Measurements from ENCODE around the gene PIGR. TPM values are rescaled to one million over a fixed set of nuclear protein-coding genes. Genes with fewer than 3 reads are reported as not detected.

PIGR gene
- polyA plus RNA-seq, 1 donor from 2014 or later = not detected

- H3K4me3 ChIP-seq (ENCODE audit: low read length) = peak overlapping the region; percentile 79
- H4K20me1 ChIP-seq (ENCODE audit: insufficient read depth) = no peaks in the 10 kb centered on the region
- no peaks in the 10 kb centered on the region for H3F3A ChIP-seq (ENCODE audit: insufficient read depth, low read length, poor library complexity, severe bottlenecking)
- no peaks in the 10 kb centered on the region for H3K36me3 ChIP-seq (ENCODE audit: insufficient read depth, low read length)
- TF ChIP-seq RAD21 (conservative IDR thresholded peaks at IDR 0.05) = no peak
- TF ChIP-seq EZH2 (IDR thresholded peaks at IDR 0.05; ENCODE audit: borderline replicate concordance, insufficient read depth, low read length, poor library complexity, severe bottlenecking) = no peak
- no peak for TF ChIP-seq MXI1 (conservative IDR thresholded peaks at IDR 0.05; ENCODE audit: poor library complexity, severe bottlenecking)
- no peak for TF ChIP-seq EP300 (conservative IDR thresholded peaks at IDR 0.05; ENCODE audit: poor library complexity, severe bottlenecking)
- TF ChIP-seq POLR2AphosphoS5 (IDR thresholded peaks at IDR 0.05) = peak; percentile 19
- peak; percentile 15 for TF ChIP-seq SMC3 (conservative IDR thresholded peaks at IDR 0.05; ENCODE audit: poor library complexity)
- TF ChIP-seq REST (IDR thresholded peaks at IDR 0.05; ENCODE audit: borderline replicate concordance) = peak; percentile 11
- TF ChIP-seq TAF1 (IDR thresholded peaks at IDR 0.05; ENCODE audit: low read depth) = no peak
- peak; percentile 18 for TF ChIP-seq CTCF (IDR thresholded peaks at IDR 0.05; ENCODE audit: poor library complexity, severe bottlenecking)
- H3K27ac ChIP-seq (ENCODE audit: low read length) = no peak overlapping the region
- H3K27me3 ChIP-seq (ENCODE audit: insufficient read depth, low read depth, low read length) = peaks cover 39% of the 10 kb centered on the region
- no peaks in the 10 kb centered on the region for H3K79me2 ChIP-seq (replicated peaks; ENCODE audit: insufficient read depth, low read length)
- no peaks in the 10 kb centered on the region for H3K9me3 ChIP-seq (ENCODE audit: low read length)
- H3K4me2 ChIP-seq (ENCODE audit: low read length) = peak overlapping the region; percentile 60
- no peaks in the 10 kb centered on the region for H3K9me2 ChIP-seq (ENCODE audit: insufficient read depth, low read length)
- peak overlapping the region; percentile 24 for H3K9ac ChIP-seq (ENCODE audit: low read length)
- H2AFZ ChIP-seq (ENCODE audit: low read depth, low read length) = no peak overlapping the region
Measured at GRCh38 chr1:206909161-206909882, 36.9 kb downstream of the PIGR start.

- H3K4me3 ChIP-seq (ENCODE audit: low read length) = no peak overlapping the region
- H3K79me2 ChIP-seq (replicated peaks; ENCODE audit: insufficient read depth, low read length) = no peaks in the 10 kb centered on the region
- H3F3A ChIP-seq (ENCODE audit: insufficient read depth, low read length, poor library complexity, severe bottlenecking) = no peaks in the 10 kb centered on the region
- no peak overlapping the region for H3K9ac ChIP-seq (ENCODE audit: low read length)
- no peak for TF ChIP-seq SMC3 (conservative IDR thresholded peaks at IDR 0.05; ENCODE audit: poor library complexity)
- no peak for TF ChIP-seq MXI1 (conservative IDR thresholded peaks at IDR 0.05; ENCODE audit: poor library complexity, severe bottlenecking)
- no peak for TF ChIP-seq CTCF (IDR thresholded peaks at IDR 0.05; ENCODE audit: poor library complexity, severe bottlenecking)
- TF ChIP-seq RAD21 (conservative IDR thresholded peaks at IDR 0.05) = no peak
- TF ChIP-seq REST (IDR thresholded peaks at IDR 0.05; ENCODE audit: borderline replicate concordance) = no peak
- no peak overlapping the region for H3K27ac ChIP-seq (ENCODE audit: low read length)
- H3K9me2 ChIP-seq (ENCODE audit: insufficient read depth, low read length) = no peaks in the 10 kb centered on the region
- no peak overlapping the region for H3K4me2 ChIP-seq (ENCODE audit: low read length)
- no peaks in the 10 kb centered on the region for H4K20me1 ChIP-seq (ENCODE audit: insufficient read depth)
- peaks cover 39% of the 10 kb centered on the region for H3K27me3 ChIP-seq (ENCODE audit: insufficient read depth, low read depth, low read length)
- H2AFZ ChIP-seq (ENCODE audit: low read depth, low read length) = no peak overlapping the region
- no peaks in the 10 kb centered on the region for H3K36me3 ChIP-seq (ENCODE audit: insufficient read depth, low read length)
- H3K9me3 ChIP-seq (ENCODE audit: low read length) = no peaks in the 10 kb centered on the region
Measured at GRCh38 chr1:206908038-206908437, 38.2 kb downstream of the PIGR start.

All from neural cell (in vitro differentiated cells).